D721Med (cell line): ENCODE measurements around the gene OR2L3.

Source experiments
- DNase-seq: peaks from one replicate; pipeline ENCODE4 v3.0.0; 2011; ENCODE audit warnings: low spot score; ENCODE audit not compliant: insufficient read length
- FAIRE-seq: peaks from 2 replicates; lab custom pipeline; 2011; peaks lifted over from hg19 to GRCh38; lab: Jason Lieb, UNC
- TF ChIP-seq, protein P1 (sequence below): IDR thresholded peaks from 2 replicates; pipeline ENCODE4 v1.5.1; 2012; ENCODE audit warnings: mild to moderate bottlenecking, control low read depth; ENCODE audit not compliant: insufficient read depth; ENCODE audit errors: missing control alignments

The OR2L3 gene

DNA sequence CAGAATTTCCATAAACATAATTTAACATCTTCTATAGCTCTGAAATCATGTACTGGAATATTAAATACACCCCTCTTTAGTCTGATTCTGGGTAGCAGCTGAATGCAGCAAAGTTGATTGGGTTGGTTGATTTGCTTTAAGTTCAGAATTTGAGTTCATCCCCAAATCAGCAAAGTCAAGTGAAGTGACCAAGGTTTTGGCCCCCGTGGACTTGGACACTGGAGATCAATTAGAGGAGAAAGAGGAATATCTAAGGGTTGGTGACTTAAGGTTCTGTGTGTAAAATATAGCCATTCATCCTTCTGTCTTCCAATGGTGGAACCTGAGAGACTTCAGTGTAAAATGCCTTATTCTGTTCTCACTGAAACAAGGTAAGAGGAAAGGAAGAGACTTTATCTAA is 48.2 kb downstream of the OR2L3 start, which contains the start of gene OR2L13:
Gene OR2L13 (plus strand): TSS at position 301 of the 400 bp plus-strand sequence. CDS start 4,192 bp downstream, outside the sequence.
- DNase-seq (no peak), FAIRE-seq (no peak)

DNA sequence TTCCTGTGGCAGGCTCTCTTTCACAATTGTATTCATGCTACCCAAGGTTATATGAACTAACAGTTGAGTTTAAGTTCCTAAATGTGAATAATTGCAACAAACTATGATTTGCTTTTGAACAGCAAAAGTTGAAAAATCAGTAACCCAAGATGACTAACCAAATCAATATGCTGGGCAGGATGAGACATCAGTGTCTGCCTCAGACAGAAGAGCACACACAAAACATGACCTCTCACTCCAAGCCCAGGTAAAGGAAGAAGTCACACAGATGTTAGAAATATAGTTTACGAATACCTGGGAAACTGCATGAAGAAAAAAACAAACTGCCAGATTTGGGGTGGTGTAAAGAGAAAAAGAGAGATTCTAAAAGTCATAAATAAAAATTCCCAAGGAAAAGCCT is 51.9 kb downstream of the OR2L3 start:
- FAIRE-seq (no peak), DNase-seq (no peak)
- TF ChIP-seq, protein P1, sequence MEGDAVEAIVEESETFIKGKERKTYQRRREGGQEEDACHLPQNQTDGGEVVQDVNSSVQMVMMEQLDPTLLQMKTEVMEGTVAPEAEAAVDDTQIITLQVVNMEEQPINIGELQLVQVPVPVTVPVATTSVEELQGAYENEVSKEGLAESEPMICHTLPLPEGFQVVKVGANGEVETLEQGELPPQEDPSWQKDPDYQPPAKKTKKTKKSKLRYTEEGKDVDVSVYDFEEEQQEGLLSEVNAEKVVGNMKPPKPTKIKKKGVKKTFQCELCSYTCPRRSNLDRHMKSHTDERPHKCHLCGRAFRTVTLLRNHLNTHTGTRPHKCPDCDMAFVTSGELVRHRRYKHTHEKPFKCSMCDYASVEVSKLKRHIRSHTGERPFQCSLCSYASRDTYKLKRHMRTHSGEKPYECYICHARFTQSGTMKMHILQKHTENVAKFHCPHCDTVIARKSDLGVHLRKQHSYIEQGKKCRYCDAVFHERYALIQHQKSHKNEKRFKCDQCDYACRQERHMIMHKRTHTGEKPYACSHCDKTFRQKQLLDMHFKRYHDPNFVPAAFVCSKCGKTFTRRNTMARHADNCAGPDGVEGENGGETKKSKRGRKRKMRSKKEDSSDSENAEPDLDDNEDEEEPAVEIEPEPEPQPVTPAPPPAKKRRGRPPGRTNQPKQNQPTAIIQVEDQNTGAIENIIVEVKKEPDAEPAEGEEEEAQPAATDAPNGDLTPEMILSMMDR, result no peak

More for the DNA sequence above, 48.2 kb downstream of the OR2L3 start, which contains the start of gene OR2L13:
- TF ChIP-seq, protein P1, result no peak

DNA sequence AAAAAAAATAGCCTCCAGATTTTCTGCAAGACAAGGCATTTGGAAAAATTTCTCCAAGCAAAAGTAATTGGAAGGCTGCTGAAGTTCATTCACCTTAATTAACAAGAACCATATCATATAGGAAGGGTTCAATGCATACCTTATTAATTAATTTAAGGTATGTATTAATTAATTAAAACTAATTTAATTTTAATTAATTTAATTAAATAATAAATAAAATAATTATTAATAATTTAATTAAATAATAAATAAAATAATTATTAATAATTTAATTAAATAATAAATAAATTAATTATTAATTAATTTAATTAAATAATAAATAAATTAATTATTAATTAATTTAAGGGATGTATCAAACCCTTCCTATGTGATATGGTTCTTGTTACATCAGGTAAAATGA is 56.2 kb downstream of the OR2L3 start:
- TF ChIP-seq, protein P1, result no peak
- DNase-seq (no peak), FAIRE-seq (no peak)

DNA sequence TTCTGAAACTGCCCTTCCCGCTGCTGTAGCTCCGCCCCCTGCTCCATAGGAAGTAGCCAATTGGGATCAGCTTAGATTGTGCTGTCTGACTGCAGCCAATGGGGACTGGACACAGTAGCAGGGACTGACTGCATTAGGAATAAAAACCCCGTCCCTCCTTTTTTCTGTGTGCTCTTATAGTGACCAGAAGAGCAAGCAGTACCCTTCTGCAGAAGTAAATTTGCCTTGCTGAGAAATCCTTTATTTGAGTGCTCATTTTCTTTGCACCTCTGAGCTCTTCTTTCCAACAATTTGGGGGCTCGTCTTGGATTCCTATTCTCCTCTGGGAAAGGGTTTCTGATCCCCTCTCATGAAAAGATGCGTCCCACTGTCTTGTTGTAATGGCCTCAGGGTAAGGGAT is 64.5 kb downstream of the OR2L3 start:
- TF ChIP-seq, protein P1, result no peak
- FAIRE-seq, result no peak
- DNase-seq, result no peak
